ENCODE measurements around the gene IQSEC1.
A peak's percentile ranks its signal among the peaks of the same experiment; 100 is the strongest.

IQSEC1 gene

DNA sequence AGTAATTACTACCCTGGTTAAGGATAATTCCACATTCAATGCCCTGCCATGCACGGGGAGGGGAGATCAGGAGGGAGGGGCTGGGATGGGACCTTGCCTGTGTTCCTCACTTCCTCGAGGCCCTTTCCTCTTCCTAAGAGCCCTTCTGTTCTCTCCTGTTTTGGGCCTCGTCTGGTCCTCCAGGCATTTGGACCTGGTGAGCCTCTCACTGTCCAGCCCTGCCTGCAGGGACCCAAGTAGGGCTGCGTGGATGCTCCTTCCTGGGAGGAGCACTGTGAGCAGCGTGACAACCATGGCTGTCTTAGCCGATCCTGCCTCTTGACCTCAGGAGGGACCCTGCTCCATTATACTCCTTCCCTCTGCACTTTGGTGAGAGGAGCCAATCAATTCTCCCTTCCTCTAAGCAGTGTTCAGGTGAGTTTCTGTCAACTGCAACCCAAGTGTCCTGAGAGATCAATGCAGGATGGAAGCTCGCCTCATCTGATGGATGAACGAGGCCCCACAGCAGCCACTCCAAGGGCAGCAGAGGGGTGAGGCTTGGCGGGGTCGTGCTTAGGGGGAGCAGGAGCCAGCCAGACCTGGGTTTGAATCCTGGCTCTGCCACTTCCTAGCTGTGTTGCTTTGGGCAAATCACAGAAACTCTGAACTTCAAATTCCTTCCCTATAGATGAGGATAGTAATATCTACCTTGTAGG is 92.5 kb downstream of the IQSEC1 start:
- DNase-seq = no peak

DNA sequence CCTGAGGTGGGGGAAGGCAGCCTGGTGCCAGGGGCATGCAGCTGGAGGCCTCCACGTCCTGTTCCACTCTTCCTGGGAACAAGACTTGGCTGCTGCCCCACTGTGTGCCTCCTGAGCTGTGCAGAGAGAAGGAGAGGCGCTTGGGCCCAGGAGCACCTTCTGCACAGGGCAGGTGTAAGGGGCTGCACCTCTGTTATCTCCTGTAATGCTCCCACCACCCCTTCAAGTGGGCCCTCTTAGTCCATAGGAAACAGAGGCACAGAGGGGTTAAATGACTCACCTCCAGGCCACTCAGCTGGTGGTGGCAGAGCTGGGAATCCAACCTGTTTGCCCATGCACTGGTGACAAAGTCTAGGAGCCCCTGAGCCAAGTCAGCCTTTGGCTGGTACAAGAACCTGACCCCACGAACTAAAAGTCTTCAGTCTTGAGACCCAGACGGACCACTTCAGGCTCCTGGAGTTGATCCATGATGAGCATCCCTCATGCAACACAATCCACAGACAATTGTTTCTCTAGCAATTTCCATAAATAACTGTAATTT is 93.2 kb downstream of the IQSEC1 start:
- no peak for DNase-seq

DNA sequence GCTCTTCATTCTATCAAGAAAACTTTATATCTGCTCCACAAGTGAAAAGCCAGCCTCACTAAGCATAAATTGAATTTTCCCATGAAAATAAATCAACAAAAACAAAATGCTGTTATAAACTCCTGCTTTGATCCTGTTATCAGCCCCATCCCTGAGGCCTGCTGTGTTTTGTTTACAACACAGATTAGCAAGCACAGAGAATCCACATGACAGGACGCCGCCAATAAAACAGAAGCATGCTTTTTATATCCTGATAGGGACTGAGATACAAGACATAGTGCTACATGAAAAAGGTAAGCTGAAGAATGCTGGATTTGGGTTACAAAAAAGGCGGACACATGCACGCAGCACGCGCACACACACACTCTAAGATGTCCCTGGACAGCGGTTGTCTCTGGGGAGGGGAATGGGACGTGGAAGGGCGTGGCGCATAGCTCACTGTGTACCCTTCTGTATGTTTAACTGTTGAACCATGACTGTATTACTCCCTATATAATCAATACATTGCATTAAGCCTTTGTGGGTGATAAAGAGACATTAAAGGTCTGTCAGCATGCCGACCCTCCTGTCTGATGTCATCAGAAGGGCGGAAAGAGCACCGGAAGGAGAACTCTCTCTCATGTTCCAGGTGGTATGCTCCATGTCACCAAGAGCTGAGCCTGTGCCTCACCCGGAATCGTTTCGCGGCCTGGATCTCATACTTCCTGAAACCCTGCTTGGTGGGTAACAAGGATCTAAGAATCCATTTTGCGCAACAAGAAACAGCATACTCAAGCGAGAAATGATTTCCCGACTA is 93.9 kb downstream of the IQSEC1 start:
- DNase-seq = no peak

DNA sequence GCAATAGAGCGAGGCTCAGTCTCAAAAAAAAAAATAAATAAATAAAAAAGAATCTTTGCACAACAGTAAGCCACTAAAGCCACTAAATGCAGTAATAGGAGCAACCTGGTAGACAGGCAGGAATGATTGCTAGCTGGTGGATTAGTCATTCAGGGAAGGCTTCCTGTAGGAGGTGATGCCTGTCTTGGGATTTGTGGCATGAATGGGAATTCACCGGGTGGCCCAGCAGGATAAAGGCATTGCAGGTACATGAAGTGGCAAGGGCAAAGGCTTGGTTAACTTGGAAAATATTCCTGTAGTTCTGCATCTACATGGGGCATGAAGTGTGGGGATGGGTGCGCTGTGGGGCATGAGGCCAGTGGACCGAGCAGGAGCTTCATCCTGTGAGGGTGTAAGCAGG is 94.5 kb downstream of the IQSEC1 start:
- no peak for DNase-seq

DNA sequence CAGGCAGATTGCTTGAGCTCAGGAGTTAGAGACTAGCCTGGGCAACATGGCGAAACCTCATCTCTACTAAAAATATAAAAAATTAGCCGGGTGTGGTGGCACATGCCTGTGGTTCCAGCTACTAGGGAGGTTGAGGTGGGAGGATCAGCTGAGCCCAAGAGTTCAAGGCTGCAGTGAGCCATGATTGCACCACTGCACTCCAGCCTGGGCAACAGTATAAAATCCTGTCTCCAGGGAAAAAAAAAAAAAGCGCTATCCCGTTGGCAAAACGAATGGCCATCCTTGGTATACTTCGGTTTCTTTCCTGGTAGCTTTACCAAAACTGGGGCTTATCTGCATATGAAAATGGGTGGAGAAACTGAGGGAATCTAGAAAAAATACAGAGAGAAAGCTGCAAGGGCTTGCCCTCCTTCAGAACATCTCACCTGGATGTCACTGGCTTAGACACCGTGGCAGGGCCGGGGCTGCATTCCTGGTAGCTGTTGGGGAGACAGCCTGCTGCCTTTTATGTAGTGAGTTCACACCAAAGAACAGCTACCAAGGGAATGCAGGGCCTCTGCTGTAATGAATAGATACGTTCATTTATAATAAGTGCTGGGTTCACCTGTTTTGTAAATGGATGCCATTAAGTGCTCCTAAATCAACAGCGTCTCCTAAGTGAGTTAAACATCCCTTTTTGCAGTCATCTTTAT is 96.0 kb downstream of the IQSEC1 start:
- DNase-seq = no peak

DNA sequence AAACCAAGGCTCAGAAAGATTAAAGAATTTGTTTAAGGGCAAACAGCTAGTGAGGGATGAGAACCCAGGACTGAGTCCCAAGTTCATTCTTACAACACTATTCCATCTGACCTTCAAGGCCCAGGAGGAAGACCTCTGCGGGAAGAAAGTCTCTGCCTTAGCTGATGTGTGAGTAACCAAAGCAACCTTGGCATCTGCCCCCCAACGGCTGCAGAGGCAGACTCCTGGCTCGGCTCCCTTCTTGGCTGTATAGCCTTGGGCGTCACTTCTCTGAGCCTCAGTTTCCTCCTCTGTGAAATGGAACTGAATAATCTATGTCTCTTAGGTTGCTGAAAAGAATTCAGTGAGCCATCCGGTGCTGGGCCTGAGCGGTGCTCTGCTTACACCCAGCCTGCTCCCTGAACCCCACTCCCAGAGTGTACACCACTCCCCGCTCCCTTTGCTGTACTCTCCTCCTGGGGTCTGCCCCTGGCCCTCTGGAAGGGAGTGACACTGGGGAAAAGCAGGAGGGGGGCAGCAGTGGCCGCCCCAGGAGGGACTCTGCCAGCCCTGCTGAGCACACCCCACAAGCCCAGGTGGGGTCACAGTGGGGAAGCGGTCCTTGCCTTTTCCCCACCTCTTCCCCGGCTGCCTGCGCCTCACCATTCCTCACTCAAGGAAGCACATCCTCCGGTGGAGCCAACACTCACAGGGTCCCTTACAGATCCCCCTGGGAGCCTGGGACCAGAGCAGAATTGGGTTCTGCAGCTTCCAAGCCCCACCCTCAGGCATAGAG is 97.3 kb downstream of the IQSEC1 start:
- no peak for DNase-seq

DNA sequence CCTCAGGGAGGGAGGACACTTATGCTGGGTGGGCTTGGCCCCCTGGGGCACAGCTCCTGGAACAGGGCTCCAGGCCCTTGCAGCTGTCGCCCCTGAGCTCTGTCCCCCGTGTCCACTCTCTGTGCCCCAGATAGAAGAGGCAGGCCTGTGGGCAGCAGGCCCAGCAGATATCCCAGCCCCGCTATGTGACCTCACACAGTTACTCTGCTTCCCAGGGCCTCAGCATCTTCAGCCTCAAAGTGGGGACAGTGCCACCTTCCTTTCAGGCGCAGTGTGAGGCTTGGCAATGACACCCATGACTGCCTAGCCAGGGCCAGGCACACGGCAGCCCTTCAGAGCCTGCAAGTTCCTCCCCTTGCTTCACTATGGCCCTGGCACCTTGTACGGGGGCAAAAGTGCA is 98.4 kb downstream of the IQSEC1 start:
- no peak for DNase-seq

DNA sequence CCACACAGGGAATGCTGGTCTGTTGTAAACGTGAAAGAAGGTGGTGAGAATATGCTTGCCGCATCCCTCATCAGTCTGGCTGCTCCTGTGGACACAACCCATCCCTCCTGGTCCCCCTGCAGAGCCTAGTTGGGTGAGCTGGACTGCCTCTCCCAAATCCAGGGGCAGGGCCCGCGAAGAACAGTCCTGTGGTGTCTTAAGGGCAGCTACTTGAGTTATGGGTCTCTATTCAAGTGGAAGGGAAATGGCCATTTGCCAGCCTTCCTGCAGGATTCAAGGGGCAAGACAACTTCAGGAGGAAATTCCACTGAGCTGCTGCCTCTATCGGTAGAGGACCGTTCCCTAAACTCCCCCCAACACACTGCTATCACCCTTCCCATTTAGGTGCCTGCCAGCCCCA is 98.9 kb downstream of the IQSEC1 start:
- no peak for DNase-seq

DNA sequence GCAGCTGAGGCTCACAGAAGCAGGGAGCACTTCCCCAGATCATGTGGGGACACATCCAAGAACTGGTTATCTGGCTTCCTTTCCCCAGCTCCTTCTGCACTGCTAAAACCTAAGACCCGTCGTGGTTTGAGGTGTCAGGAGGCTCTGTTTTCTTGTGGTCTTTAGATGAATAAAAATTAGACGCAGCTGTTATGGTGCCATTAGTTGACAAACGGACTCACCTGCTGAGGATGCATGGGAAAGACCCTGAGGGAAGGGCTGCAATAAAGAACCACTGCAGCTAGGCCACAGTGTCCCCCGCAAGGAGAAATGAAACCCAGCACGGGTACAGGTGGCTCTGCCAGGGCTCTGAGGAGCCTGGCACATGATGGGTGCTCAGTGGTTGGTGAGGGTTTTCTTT is 99.4 kb downstream of the IQSEC1 start:
- no peak for DNase-seq

DNA sequence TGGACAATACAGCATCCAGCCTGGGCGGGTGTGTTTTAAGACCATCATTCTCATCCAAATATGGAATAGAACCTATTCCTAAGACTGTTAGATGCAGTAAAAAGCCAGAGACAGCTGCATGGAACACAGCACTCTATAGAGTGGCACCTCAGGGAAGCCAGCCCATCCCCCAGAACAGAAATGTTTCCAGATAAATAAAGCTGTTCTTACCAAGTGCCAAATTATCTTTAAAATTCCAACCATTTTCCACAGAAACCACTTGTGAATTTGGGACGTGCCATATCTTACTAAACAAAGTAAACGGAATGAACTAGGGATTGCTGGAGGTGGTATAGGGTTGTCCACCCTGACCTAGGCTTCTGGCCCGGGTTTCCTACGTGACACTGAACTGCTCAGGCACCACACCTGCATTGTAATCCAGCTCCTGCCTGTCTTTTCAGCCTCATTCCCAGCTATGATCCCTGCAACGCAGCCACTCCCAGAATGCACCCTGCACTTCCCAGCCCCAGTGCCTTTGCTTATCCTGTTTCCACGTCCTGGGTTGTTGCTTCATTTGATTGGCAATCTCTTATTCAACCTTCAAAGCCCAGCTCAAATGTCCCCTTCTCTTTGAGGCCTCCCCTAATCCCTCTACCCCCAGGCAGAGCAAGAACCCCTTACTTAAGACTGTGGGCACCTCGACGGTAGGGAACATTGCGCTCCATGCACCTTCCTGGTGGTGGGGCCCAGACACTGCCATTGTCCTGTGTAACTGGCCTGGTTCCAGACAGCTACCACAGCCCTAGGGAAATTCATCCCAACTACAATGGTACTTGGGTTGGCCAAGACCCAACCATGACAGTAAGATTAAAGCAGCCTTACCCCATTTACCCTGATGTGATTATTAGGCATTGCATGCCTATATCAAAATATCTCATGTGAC is 100.2 kb downstream of the IQSEC1 start:
- no peak for DNase-seq

DNA sequence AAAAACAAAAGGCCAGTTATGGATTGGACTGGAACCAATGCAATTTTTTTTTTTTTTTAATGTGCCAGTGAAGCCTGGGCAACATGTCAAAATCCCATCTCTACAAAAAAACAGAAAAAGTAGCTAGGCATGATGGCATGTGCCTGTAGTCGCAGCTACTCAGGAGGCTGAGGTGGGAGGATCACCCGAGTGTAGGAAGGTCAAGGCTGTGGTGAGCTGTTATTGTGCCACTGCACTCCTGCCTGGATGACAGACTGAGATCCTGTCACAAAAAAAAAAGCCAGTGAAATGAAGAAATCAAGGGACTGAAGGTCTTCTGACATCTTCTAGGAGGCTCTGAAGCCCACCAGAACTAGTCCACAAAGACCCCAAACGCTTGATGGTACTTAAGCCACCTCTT is 101.2 kb downstream of the IQSEC1 start:
- no peak for DNase-seq

DNA sequence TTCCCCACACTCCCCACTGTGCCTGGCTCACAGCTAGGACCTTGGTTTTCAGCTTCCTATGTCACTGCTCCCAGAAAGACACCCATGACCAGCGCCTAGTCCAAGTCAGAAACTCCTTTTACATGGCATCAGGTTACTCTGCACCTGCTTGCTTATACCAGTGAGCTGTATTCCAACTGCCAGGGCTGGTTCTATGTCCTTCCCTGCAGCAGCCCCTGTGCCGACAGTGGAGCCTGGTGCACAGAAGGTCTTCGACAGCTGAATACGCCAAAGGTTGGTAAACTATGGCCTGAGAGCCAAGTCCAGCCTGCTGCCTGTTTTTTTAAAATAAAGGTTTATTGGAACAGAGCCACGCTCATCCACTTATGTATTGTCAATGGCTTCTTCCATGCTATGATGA is 102.5 kb downstream of the IQSEC1 start:
- DNase-seq = no peak

DNA sequence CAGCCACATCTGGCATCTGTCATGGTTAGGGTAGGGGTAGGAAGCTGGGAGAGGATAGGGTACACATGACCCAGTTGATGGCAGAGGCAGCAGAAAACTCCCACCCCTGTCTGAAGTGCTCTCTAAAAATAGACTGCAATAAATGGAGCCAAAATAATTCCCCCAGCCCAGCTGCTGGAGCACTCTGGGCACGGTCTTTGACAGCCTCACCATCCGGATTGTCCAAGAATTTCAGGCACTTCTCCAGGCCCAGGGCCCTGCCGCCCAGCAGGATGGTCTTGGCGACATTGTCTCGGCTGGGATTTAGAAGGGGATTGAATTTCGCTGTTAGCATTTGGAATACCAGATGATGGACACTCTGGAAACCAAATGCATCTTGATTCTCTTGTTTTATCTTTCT is 103.7 kb downstream of the IQSEC1 start:
- DNase-seq = no peak

DNA sequence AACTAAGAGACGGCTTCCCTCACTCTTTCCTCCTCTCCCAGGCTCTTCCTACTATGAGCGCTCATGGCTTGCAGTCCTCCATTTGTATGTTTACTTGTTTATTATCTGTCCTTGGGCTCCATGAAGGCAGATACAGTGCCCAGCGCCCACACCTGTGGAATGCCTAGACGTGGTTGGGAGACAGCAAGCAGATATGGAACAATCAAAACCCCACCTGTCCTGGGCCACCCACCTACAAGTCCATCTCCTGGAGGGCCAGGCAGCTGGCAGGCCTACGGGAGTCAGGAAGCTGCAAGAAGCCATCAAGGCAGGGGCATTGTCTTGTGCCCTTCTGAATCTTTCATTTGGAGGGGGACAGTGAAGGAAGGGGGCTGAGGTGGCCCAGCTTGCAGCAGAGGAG is 104.7 kb downstream of the IQSEC1 start:
- DNase-seq = no peak

DNA sequence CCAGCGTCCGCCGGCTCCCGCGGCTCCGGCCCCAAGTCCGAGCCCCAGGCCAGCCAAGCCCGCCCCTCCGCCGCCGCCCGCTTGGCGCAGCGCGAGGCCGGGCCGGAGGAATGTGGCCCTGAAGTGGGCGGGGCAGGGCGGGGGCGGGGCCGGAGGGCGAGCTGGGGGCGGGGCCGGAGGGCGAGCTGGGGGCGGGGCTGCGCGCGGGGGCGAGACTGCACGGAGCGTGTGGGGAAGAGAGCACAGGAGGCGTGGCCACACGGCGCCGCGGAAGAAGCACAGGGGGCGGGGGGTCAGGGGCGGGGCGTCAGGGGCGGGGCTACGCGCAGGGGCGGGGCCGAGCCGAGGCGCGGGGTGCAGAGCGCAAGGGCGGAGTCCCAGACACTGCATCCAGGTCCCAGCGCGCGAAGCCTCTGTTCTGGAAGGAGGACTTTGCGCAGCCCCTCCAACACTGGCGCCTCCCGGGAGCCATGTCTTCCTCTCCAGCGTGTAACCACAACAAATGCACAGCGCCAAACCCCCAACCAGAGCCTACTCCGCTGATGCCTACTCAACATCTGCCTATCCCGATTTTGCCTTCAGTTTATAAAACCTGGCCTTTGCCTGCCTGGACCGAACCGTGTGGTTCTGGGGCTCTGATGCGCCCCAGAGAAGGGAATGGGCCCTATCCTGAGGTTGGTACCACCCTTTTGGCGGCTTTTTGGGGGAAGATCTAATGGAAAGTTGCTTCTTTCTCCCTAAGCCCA is 105.5 kb downstream of the IQSEC1 start:
- DNase-seq = peak; percentile 91

DNA sequence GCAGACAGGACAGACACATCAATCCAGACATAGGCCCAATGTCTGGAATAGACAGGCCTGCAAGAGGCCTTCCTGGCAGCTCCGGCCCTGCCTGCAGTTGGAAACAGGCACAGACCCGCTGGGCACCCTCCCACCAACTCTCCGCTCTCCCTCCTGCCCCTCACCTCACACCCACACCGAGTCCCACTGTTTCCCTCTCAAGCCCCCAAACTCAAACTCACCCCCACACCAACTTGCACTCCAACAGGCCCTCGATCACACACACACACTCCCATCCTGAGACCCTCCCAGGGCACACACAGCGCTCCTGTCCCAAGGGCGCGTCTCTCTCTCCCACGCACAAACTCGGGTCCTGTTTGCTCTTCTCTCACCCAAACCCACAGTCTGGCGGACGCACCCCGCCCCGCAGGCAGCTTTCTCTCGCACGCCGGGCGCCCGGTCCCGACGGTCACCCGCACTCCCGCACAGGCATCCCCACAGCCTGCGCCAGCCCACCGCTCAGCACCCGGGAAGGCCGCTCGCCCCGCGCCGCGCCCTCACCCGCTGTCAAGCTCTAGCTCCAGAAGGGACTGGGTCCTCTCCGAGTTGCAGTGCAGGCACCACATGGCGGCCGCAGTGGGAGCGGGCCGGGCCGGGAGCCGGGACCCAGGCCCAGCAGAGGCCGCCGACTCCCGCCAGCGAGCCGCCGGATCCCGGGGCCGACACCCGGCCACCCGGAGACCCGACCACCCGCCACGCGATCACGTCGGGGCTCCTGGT is 106.2 kb downstream of the IQSEC1 start:
- peak; percentile 68 for DNase-seq

DNA sequence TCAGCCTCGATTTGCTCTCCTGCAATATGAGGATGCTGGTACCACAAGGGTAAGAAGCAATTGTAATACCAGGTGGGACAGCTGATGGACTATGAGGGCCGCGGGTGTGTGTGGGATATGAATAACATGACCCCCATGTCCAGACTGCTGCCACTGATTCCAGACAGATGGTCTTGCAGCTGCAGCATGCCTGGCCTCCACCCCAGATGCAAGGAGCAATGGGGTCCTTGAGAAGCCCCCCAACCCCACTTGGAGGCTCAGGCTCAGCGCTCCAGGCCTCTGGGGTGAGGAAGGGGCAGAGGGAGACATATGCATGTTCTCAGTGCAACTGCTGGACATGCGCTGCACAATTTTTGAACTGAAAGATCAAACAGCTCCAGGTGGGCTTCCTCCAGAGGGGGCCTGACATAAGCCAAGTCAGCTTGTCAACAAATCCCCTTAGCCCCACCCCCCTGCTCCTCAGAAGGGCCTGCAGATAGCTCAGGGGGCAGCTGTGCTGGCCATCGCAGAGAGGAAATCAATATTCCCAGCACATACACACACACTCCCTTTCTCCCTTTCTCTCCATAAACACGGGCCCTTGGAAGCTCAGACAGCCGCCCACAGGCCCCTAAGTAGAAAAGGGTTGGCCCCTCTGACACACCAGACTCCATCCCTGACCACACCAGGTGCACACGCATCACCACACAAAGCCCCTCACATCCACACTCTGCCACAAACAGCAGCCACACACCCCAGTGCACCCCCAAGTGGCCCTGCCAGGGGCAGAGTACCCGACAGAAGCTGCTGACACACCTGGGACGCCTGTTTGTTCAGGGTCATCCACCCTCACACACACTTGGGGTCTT is 107.0 kb downstream of the IQSEC1 start:
- DNase-seq = no peak

DNA sequence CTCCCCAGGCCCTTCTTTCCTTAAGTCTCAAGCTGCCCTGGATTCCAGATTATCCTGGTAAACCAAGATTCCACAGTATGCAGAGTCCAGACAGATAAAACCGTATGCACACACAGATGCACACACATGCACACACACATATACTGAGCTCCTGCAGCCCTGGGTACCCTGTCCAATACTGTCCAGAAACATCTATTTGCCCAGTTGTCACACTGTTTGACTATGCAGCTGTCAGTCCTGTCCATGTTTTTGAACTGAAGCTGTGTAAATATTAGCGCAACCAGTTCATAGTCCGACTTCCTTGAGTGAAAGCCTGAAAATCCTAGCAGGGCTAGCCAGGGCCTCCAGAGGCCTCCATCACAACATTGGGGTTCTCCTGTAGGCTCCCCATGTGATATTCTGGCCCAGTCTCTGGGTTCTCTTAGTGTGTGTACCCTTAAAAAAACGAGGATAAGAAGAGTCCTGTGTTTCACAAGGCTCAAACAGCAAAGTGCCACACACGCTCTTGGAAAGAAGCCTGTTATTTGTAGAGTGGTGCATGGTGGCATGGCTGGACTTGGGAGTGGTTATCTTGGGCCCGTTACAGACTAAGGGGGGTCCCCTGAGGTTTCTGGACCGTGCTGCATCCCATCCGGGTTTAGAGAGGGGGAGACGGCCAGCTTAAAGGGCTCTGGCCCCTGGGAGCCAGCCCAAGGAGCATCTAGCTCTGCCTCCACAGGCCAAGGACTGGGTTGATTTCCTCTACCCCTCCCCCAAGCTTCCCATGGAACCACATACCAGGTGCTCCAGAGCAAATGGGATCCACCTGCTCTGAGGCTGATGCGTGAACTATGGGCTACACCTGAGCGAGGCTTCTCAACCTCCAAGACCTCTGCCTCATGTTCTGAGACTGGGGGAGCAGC is 108.3 kb downstream of the IQSEC1 start:
- no peak for DNase-seq

Data from activated CD8-positive, alpha-beta memory T cell treated with anti-CD3 and anti-CD28 coated beads, Interleukin-2, amount 50 U/mL, for 48 hours (primary cell).